Colonic mucosa (tissue), 4 donors: ENCODE results near the gene PRRX2. TPM values are rescaled to one million over a fixed set of nuclear protein-coding genes. Genes with fewer than 3 reads are reported as not detected.

ENCODE experiments used
- DNase-seq: peaks from one replicate; pipeline ENCODE4 v3.0.0-alpha.2; 2020
- H3K27ac ChIP-seq: fragments of 200-600 bp; one replicate; pipeline ENCODE4 v1.8.0; 2021
- H3K27me3 ChIP-seq: fragments of 200-600 bp; one replicate; pipeline ENCODE4 v1.8.0; 2021
- H3K36me3 ChIP-seq: fragments of 200-600 bp; one replicate; pipeline ENCODE4 v1.8.0; 2021
- H3K4me1 ChIP-seq: fragments of 200-600 bp; one replicate; pipeline ENCODE4 v1.8.0; 2021; ENCODE audit warnings: mild to moderate bottlenecking
- H3K4me3 ChIP-seq: fragments of 200-600 bp; one replicate; pipeline ENCODE4 v1.8.0; 2021
- H3K9ac ChIP-seq, 2 donors: one replicate each; pipeline ENCODE4 v1.7.0; 2013; ENCODE audit warnings: control low read depth in 2 of 2, low read depth in 2 of 2, low read length in 2 of 2
- H3K9me3 ChIP-seq: fragments of 200-600 bp; one replicate; pipeline ENCODE4 v1.8.0; 2021
- intact Hi-C: fragments of 100-400 bp; cut with DNase I; formaldehyde crosslinking; loops from one replicate; pipeline ENCODE4 v1.14.1; 2022
- total RNA-seq, 2 donors: library from RNA; stranded (reverse); fragmentation: NEBNext Ultra II Directional in 1 of 2; extraction: Animal tissue kit (Norgen Biotek cat#: 25700) in 1 of 2; gene quantifications; one replicate each; pipeline ENCODE4 v1.2.1, GENCODE V29; 2021
- TF ChIP-seq, protein P1 (sequence below): fragments of 200-600 bp; IDR thresholded peaks from one replicate; pipeline ENCODE4 v1.8.0; 2022; ENCODE audit warnings: antibody characterized with exemption, mild to moderate bottlenecking
- donor health status: healthy.
- donor health status: DM: no; HTN: no; CAD: no.
- donor health status: DM: no; HTN: no; CAD: no.

PRRX2 gene
- total RNA-seq, 2 donors from 2014 or later = 0.64 to 0.85 TPM

DNA sequence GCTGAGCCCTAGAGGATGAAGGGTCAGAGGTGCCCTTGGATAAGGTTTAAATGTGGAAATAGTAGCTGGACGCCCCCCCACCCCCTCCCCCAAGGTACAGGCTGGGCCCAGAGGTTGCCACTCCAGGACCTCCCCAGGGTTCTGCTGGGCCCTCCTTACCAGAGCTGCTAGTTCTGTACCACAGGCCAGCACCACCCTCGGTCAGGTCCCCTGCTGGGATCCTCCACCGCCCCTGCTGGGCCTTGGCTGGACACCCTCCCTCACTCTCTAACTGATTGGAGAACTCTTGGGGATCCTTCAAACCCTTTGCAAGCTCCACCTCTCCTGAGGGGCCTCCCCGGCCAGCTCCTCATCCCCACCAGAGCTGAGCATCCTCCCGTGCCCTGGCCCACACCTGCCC is 52.5 kb downstream of the PRRX2 start:
- Histone ChIP-seq H3K9me3 (no peaks in the 10 kb centered on the region), H3K36me3 (no peaks in the 10 kb centered on the region), H3K27ac (no peak overlapping the region), H3K4me3 (no peak overlapping the region), H3K4me1 (no peaks in the 10 kb centered on the region), H3K27me3 (no peaks in the 10 kb centered on the region), H3K9ac (no peak overlapping the region)
- DNase-seq = no peak
- intact Hi-C loops = loop anchor here (5.0 kb wide), 1 partner anchor 66 kb away; no protein-coding TSS in a partner anchor
- TF ChIP-seq, protein P1, sequence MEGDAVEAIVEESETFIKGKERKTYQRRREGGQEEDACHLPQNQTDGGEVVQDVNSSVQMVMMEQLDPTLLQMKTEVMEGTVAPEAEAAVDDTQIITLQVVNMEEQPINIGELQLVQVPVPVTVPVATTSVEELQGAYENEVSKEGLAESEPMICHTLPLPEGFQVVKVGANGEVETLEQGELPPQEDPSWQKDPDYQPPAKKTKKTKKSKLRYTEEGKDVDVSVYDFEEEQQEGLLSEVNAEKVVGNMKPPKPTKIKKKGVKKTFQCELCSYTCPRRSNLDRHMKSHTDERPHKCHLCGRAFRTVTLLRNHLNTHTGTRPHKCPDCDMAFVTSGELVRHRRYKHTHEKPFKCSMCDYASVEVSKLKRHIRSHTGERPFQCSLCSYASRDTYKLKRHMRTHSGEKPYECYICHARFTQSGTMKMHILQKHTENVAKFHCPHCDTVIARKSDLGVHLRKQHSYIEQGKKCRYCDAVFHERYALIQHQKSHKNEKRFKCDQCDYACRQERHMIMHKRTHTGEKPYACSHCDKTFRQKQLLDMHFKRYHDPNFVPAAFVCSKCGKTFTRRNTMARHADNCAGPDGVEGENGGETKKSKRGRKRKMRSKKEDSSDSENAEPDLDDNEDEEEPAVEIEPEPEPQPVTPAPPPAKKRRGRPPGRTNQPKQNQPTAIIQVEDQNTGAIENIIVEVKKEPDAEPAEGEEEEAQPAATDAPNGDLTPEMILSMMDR = no peak

DNA sequence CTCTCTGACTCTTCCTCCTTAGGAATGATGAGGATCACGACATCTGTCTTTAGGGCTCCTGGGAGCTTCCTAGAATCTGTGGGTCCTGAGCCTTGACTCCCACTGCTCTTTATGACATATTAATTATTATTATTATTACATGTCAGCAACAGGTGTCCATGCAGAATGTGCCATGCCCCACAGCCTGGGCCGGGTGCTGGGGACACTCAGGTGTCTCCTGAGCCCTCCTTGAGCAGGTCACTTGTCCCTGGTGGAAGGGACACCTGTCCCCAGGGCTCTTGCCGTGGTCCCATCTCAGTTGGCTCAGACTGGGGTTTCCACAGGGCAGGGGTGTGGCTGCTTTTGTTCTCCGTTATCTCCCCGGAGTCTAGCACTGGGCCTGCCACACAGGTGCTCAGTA is 53.2 kb downstream of the PRRX2 start:
- H3K4me1 ChIP-seq = no peaks in the 10 kb centered on the region
- intact Hi-C loops = loop anchor here (5.0 kb wide), 1 partner anchor 66 kb away; no protein-coding TSS in a partner anchor
- no peak overlapping the region for H3K4me3 ChIP-seq
- H3K27me3 ChIP-seq = no peaks in the 10 kb centered on the region
- H3K9me3 ChIP-seq = no peaks in the 10 kb centered on the region
- no peaks in the 10 kb centered on the region for H3K36me3 ChIP-seq
- H3K27ac ChIP-seq = no peak overlapping the region
- DNase-seq = no peak
- H3K9ac ChIP-seq = no peak overlapping the region
- TF ChIP-seq, protein P1 = no peak

DNA sequence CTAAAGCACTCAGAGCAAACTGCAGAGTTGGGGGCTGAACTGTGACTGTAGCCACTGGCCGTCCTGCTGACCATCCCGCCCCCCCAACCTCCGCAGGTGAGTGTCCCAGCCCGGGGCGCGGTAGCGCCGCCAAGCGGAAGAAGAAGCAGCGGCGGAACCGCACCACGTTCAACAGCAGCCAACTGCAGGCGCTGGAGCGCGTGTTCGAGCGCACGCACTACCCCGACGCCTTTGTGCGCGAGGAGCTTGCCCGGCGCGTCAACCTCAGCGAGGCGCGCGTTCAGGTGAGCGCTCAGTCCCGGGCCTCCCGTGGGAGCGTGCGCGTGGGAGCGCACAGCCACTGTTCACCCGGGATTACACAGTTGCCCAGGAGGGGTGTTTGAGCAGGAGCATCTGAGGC is 53.7 kb downstream of the PRRX2 start:
- DNase-seq = no peak
- Histone ChIP-seq H3K27ac (no peak overlapping the region), H3K9me3 (no peaks in the 10 kb centered on the region), H3K4me3 (no peak overlapping the region), H3K9ac (no peak overlapping the region), H3K4me1 (no peaks in the 10 kb centered on the region), H3K36me3 (no peaks in the 10 kb centered on the region), H3K27me3 (no peaks in the 10 kb centered on the region)
- intact Hi-C loops = loop anchor here (5.0 kb wide), 1 partner anchor 67 kb away; no protein-coding TSS in a partner anchor
- TF ChIP-seq, protein P1 = no peak

DNA sequence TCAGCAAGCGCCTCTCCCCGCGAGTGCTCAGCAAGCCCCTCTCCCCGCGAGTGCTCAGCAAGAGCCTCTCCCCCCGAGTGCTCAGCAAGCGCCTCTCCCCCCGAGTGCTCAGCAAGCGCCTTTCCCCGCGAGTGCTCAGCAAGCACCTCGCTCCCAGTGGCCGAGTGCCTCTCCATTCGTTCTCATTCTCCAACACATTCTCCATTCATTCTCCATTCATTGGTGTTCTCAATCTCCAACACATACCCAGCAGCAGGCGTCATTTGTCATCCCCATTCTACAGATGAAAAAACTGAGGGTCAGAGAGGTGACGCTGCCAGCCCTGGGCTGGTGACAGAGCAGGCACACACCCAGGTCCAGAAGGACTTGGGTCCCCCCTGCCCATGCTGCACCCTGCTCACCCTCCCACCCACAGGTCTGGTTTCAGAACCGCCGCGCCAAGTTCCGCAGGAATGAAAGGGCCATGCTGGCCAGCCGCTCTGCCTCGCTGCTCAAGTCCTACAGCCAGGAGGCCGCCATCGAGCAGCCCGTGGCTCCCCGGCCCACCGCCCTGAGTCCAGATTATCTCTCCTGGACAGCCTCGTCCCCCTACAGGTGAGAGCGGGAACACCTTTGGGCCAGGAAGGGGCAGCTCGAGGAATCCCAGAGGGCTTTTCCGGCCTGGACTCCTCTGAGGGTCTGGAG is 54.9 kb downstream of the PRRX2 start:
- DNase-seq = no peak
- H3K9me3 ChIP-seq = no peaks in the 10 kb centered on the region
- no peaks in the 10 kb centered on the region for H3K27me3 ChIP-seq
- intact Hi-C loops = no loop called here
- no peak overlapping the region for H3K27ac ChIP-seq
- H3K4me3 ChIP-seq = no peak overlapping the region
- TF ChIP-seq, protein P1 = no peak
- no peaks in the 10 kb centered on the region for H3K4me1 ChIP-seq
- H3K9ac ChIP-seq = no peak overlapping the region
- H3K36me3 ChIP-seq = no peaks in the 10 kb centered on the region

DNA sequence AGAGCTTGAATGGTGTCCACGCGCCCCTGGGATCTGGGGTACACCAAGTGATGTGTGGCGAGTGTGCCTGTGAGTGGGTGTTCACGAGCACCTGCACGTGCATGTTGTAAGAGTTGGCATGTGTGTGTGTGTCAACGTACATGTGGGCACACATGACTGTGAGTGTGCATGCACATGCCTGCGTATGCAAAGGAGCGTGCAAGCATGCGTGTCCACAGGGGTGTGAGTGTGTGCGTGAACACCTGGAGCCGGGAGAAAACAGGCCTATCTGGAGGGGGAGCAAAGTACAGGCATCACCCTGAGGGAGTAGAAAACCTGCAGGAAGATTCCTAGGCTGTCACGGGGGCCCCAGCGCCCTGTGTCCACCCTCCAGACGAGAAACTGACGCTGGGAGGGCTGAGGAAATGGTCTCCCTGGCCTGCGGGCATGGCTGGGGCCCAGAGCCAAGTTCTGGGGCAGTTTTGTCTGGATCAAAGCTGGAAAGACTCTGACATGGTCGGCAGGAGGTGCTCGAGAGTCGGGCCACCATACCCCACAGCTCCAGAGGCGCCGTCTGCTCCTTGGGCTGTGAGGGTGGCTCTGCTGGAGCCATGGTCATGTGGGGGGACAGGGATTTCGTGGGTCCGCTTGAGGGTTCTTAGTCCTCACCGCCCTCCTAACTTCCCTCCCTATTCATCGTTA is 55.6 kb downstream of the PRRX2 start:
- H3K36me3 ChIP-seq = no peaks in the 10 kb centered on the region
- intact Hi-C loops = no loop called here
- no peak overlapping the region for H3K27ac ChIP-seq
- no peaks in the 10 kb centered on the region for H3K27me3 ChIP-seq
- H3K4me1 ChIP-seq = no peaks in the 10 kb centered on the region
- no peaks in the 10 kb centered on the region for H3K9me3 ChIP-seq
- DNase-seq = no peak
- TF ChIP-seq, protein P1 = no peak
- no peak overlapping the region for H3K4me3 ChIP-seq
- no peak overlapping the region for H3K9ac ChIP-seq
